Thoracic aorta (tissue), 2 donors: Measurements from ENCODE around the gene ARF3. TPM values are rescaled to one million over a fixed set of nuclear protein-coding genes. Genes with fewer than 3 reads are reported as not detected.
A peak's percentile ranks its signal among the peaks of the same experiment; 100 is the strongest.

ENCODE experiments used
- ATAC-seq: fragments of 150-250 bp; one replicate; pipeline ENCODE4 v1.8.0; 2017; ENCODE audit warnings: low read depth; ENCODE audit not compliant: insufficient number of reproducible peaks, low FRiP score
- DNase-seq: peaks from one replicate; pipeline ENCODE4 v3.0.0-alpha.2; 2020; ENCODE audit warnings: low spot score
- H3K27ac ChIP-seq, 2 donors: fragments of 200-600 bp; sonication (generic); 1 replicate in 1 of 2; 2 replicates in 1 of 2; pipeline ENCODE4 v1.5.1; 2016; ENCODE audit warnings: mild to moderate bottlenecking in 2 of 2, moderate library complexity in 2 of 2
- H3K27me3 ChIP-seq: fragments of 200-600 bp; sonication (generic); replicated peaks from 2 replicates; pipeline ENCODE4 v1.6.0; 2016; ENCODE audit warnings: mild to moderate bottlenecking; ENCODE audit not compliant: insufficient read depth
- H3K36me3 ChIP-seq: fragments of 200-600 bp; sonication (generic); one replicate; pipeline ENCODE4 v1.5.1; 2016
- H3K4me1 ChIP-seq, 2 donors: fragments of 200-600 bp; sonication (generic); 1 replicate in 1 of 2; 2 replicates in 1 of 2; pipeline versions ENCODE4 v1.5.1 to v1.6.0; 2016; ENCODE audit warnings: low read depth in 2 of 2, mild to moderate bottlenecking in 1 of 2; ENCODE audit not compliant: control insufficient read depth in 1 of 2
- H3K4me3 ChIP-seq: fragments of 200-600 bp; sonication (generic); 2 replicates; pipeline ENCODE4 v1.5.1; 2016; ENCODE audit warnings: mild to moderate bottlenecking
- H3K9me3 ChIP-seq: fragments of 200-600 bp; sonication (generic); 2 replicates; pipeline ENCODE4 v1.5.1; 2016
- total RNA-seq, 2 donors: library from RNA; depleted of rRNA; stranded (reverse); fragments of >200 nt; gene quantifications; one replicate each; pipeline versions ENCODE4 v1.1.0 to v1.2.3, GENCODE V29; 2016
- TF ChIP-seq, protein P1 (sequence below): fragments of 200-600 bp; sonication (generic); IDR thresholded peaks from one replicate; pipeline ENCODE4 v1.5.1; 2019; ENCODE audit warnings: antibody characterized with exemption

ARF3 gene
- total RNA-seq, 2 donors from 2014 or later = 63.4 to 65.8 TPM

DNA sequence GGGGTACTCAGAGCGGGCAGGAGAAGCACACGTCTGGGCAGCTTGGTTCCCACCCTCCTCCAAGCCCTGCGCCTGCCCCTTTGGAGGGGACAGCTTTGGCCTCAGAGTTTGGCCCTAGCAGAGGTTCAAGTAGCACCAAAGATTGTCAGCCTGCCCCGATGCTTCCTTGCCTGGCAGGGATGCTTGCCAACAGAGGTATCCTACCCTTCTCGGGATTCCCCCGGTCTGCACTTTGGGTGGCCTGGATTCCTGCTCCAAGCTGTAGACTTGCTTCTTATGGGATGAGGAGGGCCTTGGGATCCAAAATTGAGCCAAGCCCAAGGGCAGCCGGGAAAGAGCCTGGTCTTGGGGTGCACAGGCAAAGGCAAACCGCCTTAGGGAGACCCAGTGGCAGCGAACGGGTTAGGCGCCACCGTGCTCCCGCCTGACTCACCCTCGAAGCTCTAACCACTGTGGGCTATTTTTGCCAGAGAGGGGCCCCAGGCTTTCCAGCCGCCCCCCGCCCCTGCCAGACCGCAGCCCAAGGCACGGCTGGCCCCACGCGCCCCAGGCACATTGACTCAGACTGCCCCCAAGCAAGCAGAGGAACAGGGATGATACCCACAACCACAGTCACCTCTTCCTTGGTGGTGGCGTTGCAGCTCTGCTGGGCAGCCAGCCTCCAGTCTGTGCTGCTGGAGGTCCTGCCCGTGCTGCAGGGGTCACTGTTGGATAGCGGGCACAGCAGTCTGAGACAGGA lies 15.1 kb upstream of the ARF3 start:
- peaks cover 16 to 27% of the 10 kb centered on the region in 2 donors for H3K4me1 ChIP-seq
- peaks cover 21% of the 10 kb centered on the region for H3K27me3 ChIP-seq
- H3K36me3 ChIP-seq = no peaks in the 10 kb centered on the region
- ATAC-seq (no peak), DNase-seq (no peak)
- TF ChIP-seq, protein P1, sequence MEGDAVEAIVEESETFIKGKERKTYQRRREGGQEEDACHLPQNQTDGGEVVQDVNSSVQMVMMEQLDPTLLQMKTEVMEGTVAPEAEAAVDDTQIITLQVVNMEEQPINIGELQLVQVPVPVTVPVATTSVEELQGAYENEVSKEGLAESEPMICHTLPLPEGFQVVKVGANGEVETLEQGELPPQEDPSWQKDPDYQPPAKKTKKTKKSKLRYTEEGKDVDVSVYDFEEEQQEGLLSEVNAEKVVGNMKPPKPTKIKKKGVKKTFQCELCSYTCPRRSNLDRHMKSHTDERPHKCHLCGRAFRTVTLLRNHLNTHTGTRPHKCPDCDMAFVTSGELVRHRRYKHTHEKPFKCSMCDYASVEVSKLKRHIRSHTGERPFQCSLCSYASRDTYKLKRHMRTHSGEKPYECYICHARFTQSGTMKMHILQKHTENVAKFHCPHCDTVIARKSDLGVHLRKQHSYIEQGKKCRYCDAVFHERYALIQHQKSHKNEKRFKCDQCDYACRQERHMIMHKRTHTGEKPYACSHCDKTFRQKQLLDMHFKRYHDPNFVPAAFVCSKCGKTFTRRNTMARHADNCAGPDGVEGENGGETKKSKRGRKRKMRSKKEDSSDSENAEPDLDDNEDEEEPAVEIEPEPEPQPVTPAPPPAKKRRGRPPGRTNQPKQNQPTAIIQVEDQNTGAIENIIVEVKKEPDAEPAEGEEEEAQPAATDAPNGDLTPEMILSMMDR = no peak
- no peak overlapping the region for H3K4me3 ChIP-seq
- H3K9me3 ChIP-seq = no peaks in the 10 kb centered on the region
- H3K27ac ChIP-seq = no peak overlapping the region

GRCh38 chr12:48970702-48971334 lies 13.5 kb upstream of the ARF3 start:
- no peak overlapping the region for H3K27ac ChIP-seq

GRCh38 chr12:48969833-48970701 lies 12.8 kb upstream of the ARF3 start:
- ATAC-seq = no peak
- Histone ChIP-seq H3K36me3 (no peaks in the 10 kb centered on the region), H3K27me3 (peaks cover 14% of the 10 kb centered on the region)

More at GRCh38 chr12:48970702-48971334, 13.5 kb upstream of the ARF3 start:
- no peak for DNase-seq
- no peak for ATAC-seq
- TF ChIP-seq, protein P1 = no peak
- Histone ChIP-seq H3K9me3 (no peaks in the 10 kb centered on the region), H3K27me3 (peaks cover 14% of the 10 kb centered on the region), H3K4me3 (peak overlapping the region; percentile 59), H3K36me3 (no peaks in the 10 kb centered on the region), H3K4me1 (peaks cover 16 to 27% of the 10 kb centered on the region in 2 donors)

DNA sequence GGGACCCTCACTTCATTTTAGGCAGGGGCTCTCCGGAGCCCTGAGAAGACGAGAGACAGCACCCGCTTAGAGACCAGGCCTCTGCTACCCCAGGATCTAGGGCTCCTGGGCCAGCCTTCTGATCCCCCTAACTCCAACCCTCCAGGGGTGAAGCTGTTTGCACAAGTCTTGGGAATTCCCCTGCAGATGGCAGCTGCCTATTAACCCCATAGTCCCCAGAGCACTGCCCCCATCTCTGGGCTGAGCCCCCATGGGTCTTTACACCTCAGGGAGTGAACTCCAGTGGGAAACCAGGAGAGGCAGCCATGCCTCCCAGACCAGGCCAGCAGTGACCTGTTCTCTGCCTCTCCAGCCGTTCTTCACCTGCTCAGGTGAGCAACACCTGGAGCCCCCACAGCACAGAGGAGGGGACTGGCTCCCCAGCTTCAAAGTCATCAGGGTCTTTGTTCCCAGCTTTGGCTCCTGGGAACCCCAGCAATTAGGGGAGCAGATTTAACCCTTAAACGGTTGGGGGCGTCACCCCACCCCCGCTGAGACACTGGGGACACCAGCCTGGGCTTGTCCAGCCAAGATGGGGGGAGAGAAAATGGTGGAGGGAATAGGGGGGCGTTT lies 12.0 kb upstream of the ARF3 start:
- no peaks in the 10 kb centered on the region for H3K9me3 ChIP-seq
- peaks cover 11% of the 10 kb centered on the region for H3K27me3 ChIP-seq
- TF ChIP-seq, protein P1 = no peak
- no peaks in the 10 kb centered on the region for H3K36me3 ChIP-seq
- ATAC-seq (no peak), DNase-seq (no peak)
- H3K4me3 ChIP-seq = no peak overlapping the region
- H3K27ac ChIP-seq = no peak overlapping the region
- H3K4me1 ChIP-seq = peaks cover 16 to 27% of the 10 kb centered on the region in 2 donors

More at GRCh38 chr12:48969833-48970701, 12.8 kb upstream of the ARF3 start:
- TF ChIP-seq, protein P1 = no peak
- Histone ChIP-seq H3K4me3 (peak overlapping the region; percentile 52), H3K9me3 (no peaks in the 10 kb centered on the region), H3K27ac (no peak overlapping the region), H3K4me1 (peaks cover 16 to 27% of the 10 kb centered on the region in 2 donors)
- no peak for DNase-seq
